Epithelial cell of esophagus (primary cell): ENCODE data around the gene AKNA.

ENCODE experiments used
- DNase-seq: peaks from one replicate; pipeline ENCODE4 v3.0.0; 2010; ENCODE audit warnings: low read depth
- H3K4me3 ChIP-seq: 2 replicates; pipeline ENCODE4 v1.5.1; 2011; ENCODE audit warnings: mild to moderate bottlenecking, low read length, control low read depth
- TF ChIP-seq, protein P1 (sequence below): IDR thresholded peaks from 2 replicates; pipeline ENCODE4 v1.5.1; 2011; ENCODE audit warnings: low read depth, mild to moderate bottlenecking, low read length, control low read depth, inconsistent platforms; ENCODE audit not compliant: insufficient read depth; ENCODE audit errors: missing control alignments

The AKNA gene

DNA sequence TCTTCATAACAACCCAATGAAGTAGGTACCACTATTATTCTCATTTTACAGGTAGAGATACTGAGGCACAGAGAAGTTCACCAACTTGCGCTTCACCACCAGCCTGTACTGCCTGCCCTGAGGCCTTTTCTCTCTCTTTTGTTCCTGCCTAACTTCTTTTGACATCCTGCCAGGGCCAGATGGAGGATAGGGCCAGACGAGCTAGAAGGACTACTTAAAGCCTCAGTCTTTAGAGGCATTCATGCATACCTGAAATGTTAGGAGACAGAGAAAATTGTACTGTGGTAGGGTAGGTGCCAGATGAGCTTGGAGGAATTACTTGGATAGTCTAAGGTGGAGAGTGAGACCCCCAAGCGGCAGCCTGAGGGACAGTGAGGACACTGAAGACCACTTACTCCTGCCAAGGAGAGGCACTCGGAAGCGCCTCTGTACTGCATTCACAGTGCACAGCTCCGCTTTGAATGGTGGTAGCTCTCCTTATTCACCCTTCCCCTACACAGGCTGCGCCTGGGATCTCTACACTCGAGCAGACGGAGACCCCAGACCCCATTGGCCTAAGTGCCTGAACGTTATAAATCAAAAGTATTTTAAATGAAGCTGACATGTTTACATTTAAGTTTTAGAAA, 71.1 kb downstream of the AKNA start:
- DNase-seq: no peak
- H3K4me3 ChIP-seq: no peak overlapping the region
- TF ChIP-seq, protein P1, sequence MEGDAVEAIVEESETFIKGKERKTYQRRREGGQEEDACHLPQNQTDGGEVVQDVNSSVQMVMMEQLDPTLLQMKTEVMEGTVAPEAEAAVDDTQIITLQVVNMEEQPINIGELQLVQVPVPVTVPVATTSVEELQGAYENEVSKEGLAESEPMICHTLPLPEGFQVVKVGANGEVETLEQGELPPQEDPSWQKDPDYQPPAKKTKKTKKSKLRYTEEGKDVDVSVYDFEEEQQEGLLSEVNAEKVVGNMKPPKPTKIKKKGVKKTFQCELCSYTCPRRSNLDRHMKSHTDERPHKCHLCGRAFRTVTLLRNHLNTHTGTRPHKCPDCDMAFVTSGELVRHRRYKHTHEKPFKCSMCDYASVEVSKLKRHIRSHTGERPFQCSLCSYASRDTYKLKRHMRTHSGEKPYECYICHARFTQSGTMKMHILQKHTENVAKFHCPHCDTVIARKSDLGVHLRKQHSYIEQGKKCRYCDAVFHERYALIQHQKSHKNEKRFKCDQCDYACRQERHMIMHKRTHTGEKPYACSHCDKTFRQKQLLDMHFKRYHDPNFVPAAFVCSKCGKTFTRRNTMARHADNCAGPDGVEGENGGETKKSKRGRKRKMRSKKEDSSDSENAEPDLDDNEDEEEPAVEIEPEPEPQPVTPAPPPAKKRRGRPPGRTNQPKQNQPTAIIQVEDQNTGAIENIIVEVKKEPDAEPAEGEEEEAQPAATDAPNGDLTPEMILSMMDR: no peak

DNA sequence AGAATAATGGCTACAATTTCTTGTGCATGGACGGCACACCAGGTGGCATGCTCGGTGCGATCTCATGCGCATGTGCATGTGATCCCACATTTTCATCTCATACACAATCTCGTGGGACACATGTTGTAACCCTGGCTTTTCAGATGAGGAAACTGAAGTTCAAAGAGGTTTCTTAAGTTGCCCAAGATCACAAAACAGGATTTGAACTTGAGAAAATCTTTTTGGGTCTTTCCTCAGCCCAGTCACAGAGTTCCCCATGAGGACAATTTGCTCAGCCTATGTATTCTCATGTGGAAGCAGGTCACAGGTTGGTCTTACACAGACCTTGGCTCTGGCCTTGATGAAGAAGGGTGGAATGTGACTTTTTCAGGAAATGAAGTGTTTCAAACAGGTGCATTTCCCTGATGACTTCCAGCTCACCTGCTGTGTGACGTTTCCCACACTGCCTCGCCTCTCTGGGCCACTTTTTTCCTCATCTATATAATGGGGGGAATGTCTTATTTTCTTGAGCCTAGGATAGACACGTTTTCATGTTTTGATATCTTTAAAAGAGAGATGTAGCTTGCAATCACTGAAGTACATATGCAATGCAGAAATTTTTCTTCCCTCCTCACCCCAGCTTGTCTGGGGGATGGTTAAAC, 71.9 kb downstream of the AKNA start:
- no peak overlapping the region for H3K4me3 ChIP-seq
- DNase-seq: no peak
- TF ChIP-seq, protein P1: no peak

DNA sequence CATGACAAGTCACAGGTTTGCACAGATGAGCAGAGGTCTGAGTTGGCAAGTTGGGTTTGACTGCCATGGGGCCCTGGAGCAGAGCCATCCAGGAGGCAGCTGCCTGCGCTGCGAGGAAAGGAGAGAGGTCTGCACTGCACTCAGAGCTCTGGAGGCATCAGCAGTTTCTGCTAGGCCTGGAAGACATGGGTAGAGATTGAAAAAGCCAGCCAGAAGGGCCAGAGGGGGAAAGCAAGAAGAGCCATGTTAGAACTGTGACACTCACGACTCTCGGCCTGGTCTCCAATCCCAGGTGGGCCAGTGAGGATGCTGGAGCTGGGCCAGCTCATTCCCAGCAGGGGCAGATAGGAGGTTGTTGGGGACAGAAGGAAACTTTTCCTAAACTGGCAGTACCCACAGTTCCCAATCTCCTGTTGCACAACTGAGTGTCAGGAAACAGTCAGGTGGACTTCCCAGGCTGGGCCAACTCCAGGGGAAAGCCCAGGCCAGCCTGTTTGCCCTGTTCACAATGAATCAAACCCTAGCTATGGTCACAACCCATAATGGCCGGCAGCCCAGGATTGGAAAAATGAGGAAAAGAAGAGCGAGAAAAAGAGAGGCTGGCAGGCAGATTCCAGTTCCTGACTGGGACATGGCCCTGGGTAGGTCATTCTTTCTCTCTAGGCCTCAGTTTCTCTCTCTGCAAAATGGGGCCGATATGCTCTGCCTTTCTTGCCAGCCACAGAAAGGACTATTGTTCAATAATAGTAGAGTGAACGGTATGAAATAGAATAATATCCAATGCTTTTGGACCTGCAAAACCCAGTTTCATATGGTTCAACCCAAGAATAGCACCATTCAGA, 72.7 kb downstream of the AKNA start:
- no peak overlapping the region for H3K4me3 ChIP-seq
- DNase-seq: peak; percentile 49
- TF ChIP-seq, protein P1: no peak

DNA sequence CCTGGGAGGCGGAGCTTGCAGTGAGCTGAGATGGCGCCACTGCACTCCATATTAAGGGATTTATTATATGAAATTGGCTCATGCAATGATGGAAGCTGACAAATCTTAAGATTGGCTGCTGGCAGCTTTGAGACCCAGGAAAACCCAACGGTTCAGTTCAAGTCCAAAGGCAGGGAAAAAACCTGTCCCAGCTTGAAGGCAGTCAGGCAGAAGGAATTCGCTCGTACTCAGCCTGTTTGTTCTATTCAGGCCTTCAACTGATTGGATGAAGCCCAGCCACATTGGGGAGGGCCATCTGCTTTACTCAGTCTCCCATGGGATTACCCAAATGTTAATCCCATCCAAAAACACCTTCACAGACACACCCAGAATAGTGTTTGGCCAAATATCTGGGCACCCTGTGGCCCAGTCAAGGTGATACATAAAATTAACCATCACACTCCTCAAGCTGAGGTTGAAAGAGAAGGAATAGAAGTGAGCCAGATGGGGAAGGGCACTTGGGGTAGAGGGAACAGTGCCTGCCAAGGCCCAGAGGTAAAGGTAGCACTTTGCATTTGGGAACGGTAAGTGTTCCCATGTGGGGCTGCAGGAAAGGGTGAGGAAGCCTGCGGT, 73.4 kb downstream of the AKNA start:
- no peak overlapping the region for H3K4me3 ChIP-seq
- TF ChIP-seq, protein P1: no peak
- DNase-seq: peak; percentile 68

DNA sequence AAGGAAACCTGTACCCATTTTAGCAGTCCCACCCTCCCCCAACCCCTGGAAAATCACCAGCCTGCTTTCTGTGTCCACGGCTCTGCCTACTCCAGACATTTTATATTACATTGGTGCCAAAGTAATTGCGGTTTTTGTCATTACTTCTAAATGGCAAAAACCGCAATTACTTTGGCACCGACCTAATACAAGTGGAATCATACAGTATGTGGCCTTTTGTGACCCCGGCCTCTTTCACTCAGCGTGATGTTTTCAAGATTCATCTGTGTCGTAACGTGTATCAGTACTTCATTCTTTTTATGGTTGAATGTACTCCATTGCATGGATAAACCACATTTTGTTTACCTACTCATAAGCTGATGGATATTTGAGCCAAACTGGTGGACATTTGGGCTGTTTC, 74.6 kb downstream of the AKNA start:
- TF ChIP-seq, protein P1: no peak
- DNase-seq: no peak
- H3K4me3 ChIP-seq: no peak overlapping the region

DNA sequence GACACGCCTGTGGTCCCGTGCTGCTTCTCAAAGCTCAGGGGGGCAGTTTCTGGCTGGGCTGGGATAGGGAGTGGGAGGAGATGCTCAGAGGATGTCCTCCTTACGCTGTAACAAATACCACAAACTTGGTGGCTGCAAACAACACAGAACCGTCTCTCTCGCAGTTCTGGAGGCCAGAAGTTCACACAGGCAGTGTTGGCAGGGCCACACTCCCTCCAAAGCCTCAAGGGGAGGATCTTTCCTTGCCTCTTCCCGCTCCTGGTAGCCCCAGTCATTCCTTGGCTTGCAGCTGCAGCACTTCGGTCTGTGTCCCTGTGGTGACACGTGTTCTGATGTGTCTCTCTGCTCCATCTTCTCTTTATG, 75.3 kb downstream of the AKNA start:
- no peak overlapping the region for H3K4me3 ChIP-seq
- TF ChIP-seq, protein P1: no peak
- DNase-seq: no peak
